ENCODE measurements around the gene TNPO2.

DNA sequence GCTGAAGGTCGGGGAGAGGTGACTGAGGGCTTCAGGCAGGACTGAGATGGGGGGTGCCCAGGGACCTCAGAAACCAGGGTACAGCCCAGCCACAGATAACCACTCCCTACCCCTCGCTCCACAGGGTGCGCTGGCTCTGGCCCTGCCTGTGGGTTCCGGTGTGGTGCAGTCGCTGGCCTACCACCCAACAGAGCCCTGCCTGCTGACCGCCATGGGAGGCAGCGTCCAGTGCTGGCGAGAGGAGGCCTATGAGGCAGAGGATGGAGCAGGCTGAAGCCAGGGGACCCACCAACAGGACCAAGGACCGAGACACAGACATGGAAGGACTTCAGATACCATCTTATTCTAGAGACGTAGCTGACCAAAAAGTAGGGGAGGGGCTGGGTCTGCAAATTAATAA is 48.3 kb downstream of the TNPO2 start:
- TF ChIP-seq EZH2 (IDR thresholded peaks at IDR 0.05; ENCODE audit: insufficient read depth, low read length) = no peak
- TF ChIP-seq, protein P1, sequence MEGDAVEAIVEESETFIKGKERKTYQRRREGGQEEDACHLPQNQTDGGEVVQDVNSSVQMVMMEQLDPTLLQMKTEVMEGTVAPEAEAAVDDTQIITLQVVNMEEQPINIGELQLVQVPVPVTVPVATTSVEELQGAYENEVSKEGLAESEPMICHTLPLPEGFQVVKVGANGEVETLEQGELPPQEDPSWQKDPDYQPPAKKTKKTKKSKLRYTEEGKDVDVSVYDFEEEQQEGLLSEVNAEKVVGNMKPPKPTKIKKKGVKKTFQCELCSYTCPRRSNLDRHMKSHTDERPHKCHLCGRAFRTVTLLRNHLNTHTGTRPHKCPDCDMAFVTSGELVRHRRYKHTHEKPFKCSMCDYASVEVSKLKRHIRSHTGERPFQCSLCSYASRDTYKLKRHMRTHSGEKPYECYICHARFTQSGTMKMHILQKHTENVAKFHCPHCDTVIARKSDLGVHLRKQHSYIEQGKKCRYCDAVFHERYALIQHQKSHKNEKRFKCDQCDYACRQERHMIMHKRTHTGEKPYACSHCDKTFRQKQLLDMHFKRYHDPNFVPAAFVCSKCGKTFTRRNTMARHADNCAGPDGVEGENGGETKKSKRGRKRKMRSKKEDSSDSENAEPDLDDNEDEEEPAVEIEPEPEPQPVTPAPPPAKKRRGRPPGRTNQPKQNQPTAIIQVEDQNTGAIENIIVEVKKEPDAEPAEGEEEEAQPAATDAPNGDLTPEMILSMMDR (IDR thresholded peaks at IDR 0.05; ENCODE audit: insufficient read depth, low read depth, low read length) = no peak

All from astrocyte (in vitro differentiated cells and primary cell).